Body of pancreas (tissue), 4 donors: ENCODE data around the gene SMAD2.

ENCODE experiments used
- CTCF ChIP-seq, 7 experiments: fragments of 450-650 bp in 4 of 7; fragments of 200-600 bp in 3 of 7; sonication (generic) in 3 of 7; IDR thresholded peaks; one replicate each; pipeline ENCODE4 v1.5.1; 2016 to 2019; ENCODE audit warnings: antibody characterized with exemption in 7 of 7
- POLR2A ChIP-seq, 3 donors: fragments of 450-650 bp; IDR thresholded peaks; one replicate each; pipeline ENCODE4 v1.6.1; 2016; ENCODE audit warnings: antibody characterized with exemption in 3 of 3, mild to moderate bottlenecking in 2 of 3

DNA sequence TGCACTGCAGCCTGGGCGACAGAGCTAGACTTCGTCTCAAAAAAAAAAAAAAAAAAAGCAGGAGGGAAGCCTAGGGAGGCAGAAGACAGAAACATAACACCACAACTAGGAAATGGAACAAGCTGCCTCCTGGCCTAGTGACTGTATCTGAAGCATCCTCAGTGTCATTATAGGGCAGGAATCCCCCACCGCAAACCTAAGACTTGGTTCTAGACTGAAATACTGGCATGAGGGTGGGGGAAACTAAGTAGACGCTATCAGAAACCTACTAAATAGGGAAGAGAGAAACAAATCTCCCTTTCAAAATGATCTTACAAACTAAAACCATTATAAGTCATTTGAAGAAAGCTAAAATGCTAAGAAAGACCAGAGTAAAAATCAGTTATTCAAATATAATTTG is 16.4 kb upstream of the SMAD2 start:
- no peak for TF ChIP-seq CTCF (IDR thresholded peaks at IDR 0.05)
- no peak for TF ChIP-seq POLR2A (IDR thresholded peaks at IDR 0.05)
